NB4 (cell line): ENCODE data around the gene FANCI.

ENCODE experiments used
- POLR2A ChIP-seq: IDR thresholded peaks from 2 replicates; pipeline ENCODE4 v1.6.1; 2011; ENCODE audit warnings: mild to moderate bottlenecking; ENCODE audit not compliant: insufficient read length; ENCODE audit errors: extremely low read depth
- TF ChIP-seq, protein P1 (sequence below): IDR thresholded peaks from one replicate; pipeline ENCODE4 v1.5.1; 2012; ENCODE audit warnings: low read depth, low read length

- TF ChIP-seq, protein P1, sequence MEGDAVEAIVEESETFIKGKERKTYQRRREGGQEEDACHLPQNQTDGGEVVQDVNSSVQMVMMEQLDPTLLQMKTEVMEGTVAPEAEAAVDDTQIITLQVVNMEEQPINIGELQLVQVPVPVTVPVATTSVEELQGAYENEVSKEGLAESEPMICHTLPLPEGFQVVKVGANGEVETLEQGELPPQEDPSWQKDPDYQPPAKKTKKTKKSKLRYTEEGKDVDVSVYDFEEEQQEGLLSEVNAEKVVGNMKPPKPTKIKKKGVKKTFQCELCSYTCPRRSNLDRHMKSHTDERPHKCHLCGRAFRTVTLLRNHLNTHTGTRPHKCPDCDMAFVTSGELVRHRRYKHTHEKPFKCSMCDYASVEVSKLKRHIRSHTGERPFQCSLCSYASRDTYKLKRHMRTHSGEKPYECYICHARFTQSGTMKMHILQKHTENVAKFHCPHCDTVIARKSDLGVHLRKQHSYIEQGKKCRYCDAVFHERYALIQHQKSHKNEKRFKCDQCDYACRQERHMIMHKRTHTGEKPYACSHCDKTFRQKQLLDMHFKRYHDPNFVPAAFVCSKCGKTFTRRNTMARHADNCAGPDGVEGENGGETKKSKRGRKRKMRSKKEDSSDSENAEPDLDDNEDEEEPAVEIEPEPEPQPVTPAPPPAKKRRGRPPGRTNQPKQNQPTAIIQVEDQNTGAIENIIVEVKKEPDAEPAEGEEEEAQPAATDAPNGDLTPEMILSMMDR = no peak
- no peak for TF ChIP-seq POLR2A
Observed at GRCh38 chr15:89330881-89331595, 87.3 kb downstream of the FANCI start.
